IPS-NIHi11 (cell line): ENCODE measurements around the gene TENM4.

Experiments
- DNase-seq: peaks from one replicate; pipeline ENCODE4 v3.0.0; 2012; ENCODE audit warnings: mixed read lengths, low spot score

Gene TENM4

GRCh38 chr11:79342686-79343085 is 98.1 kb downstream of the TENM4 start:
- DNase-seq = no peak

GRCh38 chr11:79342236-79342635 is 98.6 kb downstream of the TENM4 start:
- DNase-seq = no peak

- DNase-seq = no peak
Measured at GRCh38 chr11:79340535-79340934, 100.3 kb downstream of the TENM4 start.

GRCh38 chr11:79336797-79337517 is 103.9 kb downstream of the TENM4 start:
- DNase-seq = no peak

- DNase-seq = no peak
Measured at GRCh38 chr11:79335681-79336080, 105.1 kb downstream of the TENM4 start.

- no peak for DNase-seq
Measured at GRCh38 chr11:79333355-79333754, 107.5 kb downstream of the TENM4 start.

- DNase-seq = no peak
Measured at GRCh38 chr11:79332017-79332416, 108.8 kb downstream of the TENM4 start.

- no peak for DNase-seq
Measured at GRCh38 chr11:79331203-79331901, 109.5 kb downstream of the TENM4 start.

GRCh38 chr11:79330651-79331050 is 110.2 kb downstream of the TENM4 start:
- no peak for DNase-seq

- DNase-seq = no peak
Measured at GRCh38 chr11:79329561-79329960, 111.3 kb downstream of the TENM4 start.

GRCh38 chr11:79328402-79328801 is 112.4 kb downstream of the TENM4 start:
- no peak for DNase-seq

- DNase-seq = no peak
Measured at GRCh38 chr11:79325851-79326250, 115.0 kb downstream of the TENM4 start.

GRCh38 chr11:79321263-79321662 is 119.6 kb downstream of the TENM4 start:
- DNase-seq = no peak

GRCh38 chr11:79314906-79315689 is 125.7 kb downstream of the TENM4 start:
- peak; percentile 81 for DNase-seq

GRCh38 chr11:79313530-79313913 is 127.3 kb downstream of the TENM4 start:
- DNase-seq = no peak

GRCh38 chr11:79312617-79313529 is 128.0 kb downstream of the TENM4 start:
- DNase-seq = no peak

- no peak for DNase-seq
Measured at GRCh38 chr11:79311461-79311860, 129.4 kb downstream of the TENM4 start.

GRCh38 chr11:79309407-79309806 is 131.4 kb downstream of the TENM4 start:
- DNase-seq = no peak

GRCh38 chr11:79308429-79308828 is 132.4 kb downstream of the TENM4 start:
- no peak for DNase-seq

- no peak for DNase-seq
Measured at GRCh38 chr11:79304599-79305212, 136.1 kb downstream of the TENM4 start.

GRCh38 chr11:79296141-79296540 is 144.7 kb downstream of the TENM4 start:
- no peak for DNase-seq
